Endodermal cell (in vitro differentiated cells): ENCODE results near the gene PC. TPM values are rescaled to one million over a fixed set of nuclear protein-coding genes. Genes with fewer than 3 reads are reported as not detected.

ENCODE experiments used
- DNase-seq: peaks from one replicate; pipeline ENCODE4 v3.0.0-alpha.2; 2017
- H3K27ac ChIP-seq: 2 replicates; pipeline ENCODE4 v1.5.1; 2013; ENCODE audit warnings: mild to moderate bottlenecking, low read depth, low read length, moderate library complexity
- H3K27me3 ChIP-seq: 2 replicates; pipeline ENCODE4 v1.6.1; 2013; ENCODE audit warnings: mild to moderate bottlenecking, low read length, moderate library complexity; ENCODE audit not compliant: insufficient read depth, control insufficient read depth, poor library complexity, severe bottlenecking
- H3K36me3 ChIP-seq: 2 replicates; pipeline ENCODE4 v1.7.0; 2013; ENCODE audit warnings: mild to moderate bottlenecking, low read length, moderate library complexity; ENCODE audit not compliant: control insufficient read depth, insufficient read depth
- H3K4me1 ChIP-seq: one replicate; pipeline ENCODE4 v1.7.0; 2013; ENCODE audit warnings: low read length; ENCODE audit not compliant: control insufficient read depth, insufficient read depth
- H3K4me3 ChIP-seq: 2 replicates; pipeline ENCODE4 v1.5.1; 2013; ENCODE audit warnings: mild to moderate bottlenecking, low read length, moderate library complexity
- H3K9ac ChIP-seq: 2 replicates; pipeline ENCODE4 v1.6.1; 2013; ENCODE audit warnings: mild to moderate bottlenecking, low read length, moderate library complexity; ENCODE audit not compliant: poor library complexity, severe bottlenecking; ENCODE audit errors: extremely low read depth
- H3K9me3 ChIP-seq: 2 replicates; pipeline ENCODE4 v1.6.1; 2013; ENCODE audit warnings: mild to moderate bottlenecking, low read length, moderate library complexity; ENCODE audit not compliant: control insufficient read depth
- H3K27ac Mint-ChIP-seq: 2 replicates; pipeline ENCODE4 v1.8.0; 2020; ENCODE audit warnings: mixed read lengths
- H3K27me3 Mint-ChIP-seq: 2 replicates; pipeline ENCODE4 v1.8.0; 2021; ENCODE audit warnings: mild to moderate bottlenecking, mixed read lengths; ENCODE audit not compliant: insufficient read depth
- H3K36me3 Mint-ChIP-seq: 2 replicates; pipeline ENCODE4 v1.8.0; 2020; ENCODE audit warnings: low read depth, mixed read lengths
- H3K4me1 Mint-ChIP-seq: 2 replicates; pipeline ENCODE4 v1.8.0; 2020; ENCODE audit warnings: mixed read lengths
- H3K4me3 Mint-ChIP-seq: 2 replicates; pipeline ENCODE4 v1.8.0; 2020; ENCODE audit warnings: mild to moderate bottlenecking, moderate library complexity, mixed read lengths
- H3K9me3 Mint-ChIP-seq: 2 replicates; pipeline ENCODE4 v1.8.0; 2020; ENCODE audit warnings: mild to moderate bottlenecking, mixed read lengths
- CTCF ChIP-seq: fragments of 200-600 bp; sonication (generic); conservative IDR thresholded peaks from 2 replicates; pipeline ENCODE4 v1.5.0; 2021; ENCODE audit warnings: antibody characterized with exemption, mild to moderate bottlenecking
- WGBS, 2 experiments: methylation state at CpG; one replicate each; pipeline versions ENCODE4 v1.1.5 to v1.1.7; 2013; ENCODE audit warnings: missing lambda C conversion rate in 2 of 2, mixed read lengths in 1 of 2; ENCODE audit not compliant: insufficient coverage in 1 of 2, insufficient read length in 1 of 2; 5-methylcytosine and 5-hydroxymethylcytosine counted together
- total RNA-seq, 2 donors: library from RNA; stranded (reverse); fragmentation: NEBNext Ultra II Directional in 1 of 2; extraction: Animal tissue kit (Norgen Biotek cat#: 25700) in 1 of 2; gene quantifications; 2 replicates in 1 of 2; 3 replicates in 1 of 2; pipeline ENCODE4 v1.2.1, GENCODE V29; 2021

PC gene
- total RNA-seq, 2 donors from 2014 or later: 21.9 to 24.4 TPM

- Mint-ChIP-seq H3K4me3 (no peak overlapping the region), H3K27ac (no peak overlapping the region)
- no peak for DNase-seq
Observed at GRCh38 chr11:66861774-66862558, 96.2 kb downstream of the PC start.

DNA sequence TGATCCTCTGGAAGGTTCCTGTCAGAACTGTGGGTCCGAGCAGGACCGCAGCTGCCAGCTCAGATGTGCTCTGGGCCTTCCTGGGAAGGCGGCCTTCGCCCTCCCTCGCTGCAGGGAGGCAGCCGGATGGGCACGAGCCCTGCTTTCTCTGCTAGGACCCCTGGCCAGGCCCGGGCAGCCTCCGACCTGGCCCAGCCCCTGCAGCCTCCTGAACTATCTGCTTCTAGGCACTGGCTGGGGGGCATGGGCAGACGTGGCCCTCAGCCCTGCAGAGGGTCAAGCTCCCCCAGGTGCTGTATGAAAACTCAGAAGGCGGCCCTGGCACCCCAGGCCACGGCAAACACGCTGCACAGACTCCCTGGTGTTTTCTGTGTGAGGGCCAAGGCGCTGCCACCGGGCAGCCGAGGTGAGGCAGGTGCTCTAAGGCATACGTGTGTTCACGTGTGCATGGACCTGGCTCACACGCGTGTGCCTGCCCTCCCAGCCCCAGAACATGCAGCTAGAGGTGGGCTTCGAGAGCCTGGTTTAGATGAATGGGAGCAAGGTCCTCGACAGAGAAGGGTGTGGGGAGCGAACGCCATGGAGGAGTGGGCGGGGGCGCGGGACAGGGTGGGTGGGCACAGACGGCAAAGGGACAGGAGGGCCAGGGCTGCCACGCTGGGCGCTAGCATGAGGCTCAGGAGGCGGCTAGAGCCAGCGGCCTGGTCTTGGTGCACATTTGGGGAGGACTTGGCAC is 97.0 kb downstream of the PC start:
- no peak overlapping the region for H3K27ac ChIP-seq
- Mint-ChIP-seq H3K9me3 (no peaks in the 10 kb centered on the region), H3K4me1 (no peaks in the 10 kb centered on the region), H3K27ac (no peak overlapping the region), H3K36me3 (no peaks in the 10 kb centered on the region), H3K27me3 (no peaks in the 10 kb centered on the region), H3K4me3 (no peak overlapping the region)
- WGBS, 2 experiments: 92 to 95% methylated on average over 29 to 32 of the region's 32 CpGs
- DNase-seq: no peak
- no peaks in the 10 kb centered on the region for H3K36me3 ChIP-seq
- no peak overlapping the region for H3K4me3 ChIP-seq
- no peak for TF ChIP-seq CTCF
- no peaks in the 10 kb centered on the region for H3K9me3 ChIP-seq
- no peak overlapping the region for H3K9ac ChIP-seq
- H3K27me3 ChIP-seq: no peaks in the 10 kb centered on the region
- no peaks in the 10 kb centered on the region for H3K4me1 ChIP-seq

More at GRCh38 chr11:66861774-66862558, 96.2 kb downstream of the PC start:
- Histone ChIP-seq H3K9ac (no peak overlapping the region), H3K36me3 (no peaks in the 10 kb centered on the region), H3K4me1 (no peaks in the 10 kb centered on the region), H3K27me3 (no peaks in the 10 kb centered on the region), H3K9me3 (no peaks in the 10 kb centered on the region), H3K27ac (no peak overlapping the region), H3K4me3 (no peak overlapping the region)
- Mint-ChIP-seq H3K9me3 (no peaks in the 10 kb centered on the region), H3K4me1 (no peaks in the 10 kb centered on the region), H3K36me3 (no peaks in the 10 kb centered on the region), H3K27me3 (no peaks in the 10 kb centered on the region)
- WGBS, 2 experiments: 93 to 96% methylated on average over 19 to 30 of the region's 30 CpGs
- no peak for TF ChIP-seq CTCF

GRCh38 chr11:66860449-66860831 is 97.7 kb downstream of the PC start:
- 90 to 96% methylated on average over 10 to 18 of the region's 18 CpGs for WGBS, 2 experiments
- Mint-ChIP-seq H3K4me3 (no peak overlapping the region), H3K9me3 (no peaks in the 10 kb centered on the region), H3K36me3 (no peaks in the 10 kb centered on the region), H3K27ac (no peak overlapping the region), H3K4me1 (peaks cover 3% of the 10 kb centered on the region), H3K27me3 (no peaks in the 10 kb centered on the region)
- Histone ChIP-seq H3K4me3 (no peak overlapping the region), H3K9me3 (no peaks in the 10 kb centered on the region), H3K4me1 (no peaks in the 10 kb centered on the region), H3K9ac (no peak overlapping the region), H3K27ac (no peak overlapping the region), H3K36me3 (no peaks in the 10 kb centered on the region), H3K27me3 (no peaks in the 10 kb centered on the region)
- TF ChIP-seq CTCF: peak; percentile 39
- peak; percentile 74 for DNase-seq
